OCI-LY3 (cell line): ENCODE data around the gene GYPB.
"Not testable (repeated sequence)": the region's sequence is repeated elsewhere in the genome, so short reads cannot be mapped to it uniquely, and the experiment has no call there.

Experiments
- CTCF ChIP-seq: fragments of 200-600, 300-600 bp; sonication (generic); IDR thresholded peaks from 2 replicates; pipeline ENCODE4 v1.5.1; 2014; ENCODE audit warnings: antibody characterized with exemption, low read length, low read depth
- EZH2phosphoT487 ChIP-seq: fragments of 200-600 bp; shearing (Covaris generic); IDR thresholded peaks from 2 replicates; pipeline ENCODE4 v1.6.1; 2018; ENCODE audit warnings: antibody characterized with exemption, mixed run types, low read depth

GRCh38 chr4:144000331-144000995 lies 18.7 kb downstream of the GYPB start:
- not testable (repeated sequence) for TF ChIP-seq CTCF, EZH2phosphoT487
